HG02885 (cell line): ENCODE data around the gene ARHGAP19.

ENCODE experiments used
- ATAC-seq: cut with Tn5 transposase; IDR thresholded peaks from one replicate; pipeline ENCODE4 v1.9.1; 2021; ENCODE audit warnings: mild to moderate bottlenecking; ENCODE audit not compliant: unreplicated experiment, poor library complexity

Gene ARHGAP19, protein sequence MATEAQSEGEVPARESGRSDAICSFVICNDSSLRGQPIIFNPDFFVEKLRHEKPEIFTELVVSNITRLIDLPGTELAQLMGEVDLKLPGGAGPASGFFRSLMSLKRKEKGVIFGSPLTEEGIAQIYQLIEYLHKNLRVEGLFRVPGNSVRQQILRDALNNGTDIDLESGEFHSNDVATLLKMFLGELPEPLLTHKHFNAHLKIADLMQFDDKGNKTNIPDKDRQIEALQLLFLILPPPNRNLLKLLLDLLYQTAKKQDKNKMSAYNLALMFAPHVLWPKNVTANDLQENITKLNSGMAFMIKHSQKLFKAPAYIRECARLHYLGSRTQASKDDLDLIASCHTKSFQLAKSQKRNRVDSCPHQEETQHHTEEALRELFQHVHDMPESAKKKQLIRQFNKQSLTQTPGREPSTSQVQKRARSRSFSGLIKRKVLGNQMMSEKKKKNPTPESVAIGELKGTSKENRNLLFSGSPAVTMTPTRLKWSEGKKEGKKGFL

DNA sequence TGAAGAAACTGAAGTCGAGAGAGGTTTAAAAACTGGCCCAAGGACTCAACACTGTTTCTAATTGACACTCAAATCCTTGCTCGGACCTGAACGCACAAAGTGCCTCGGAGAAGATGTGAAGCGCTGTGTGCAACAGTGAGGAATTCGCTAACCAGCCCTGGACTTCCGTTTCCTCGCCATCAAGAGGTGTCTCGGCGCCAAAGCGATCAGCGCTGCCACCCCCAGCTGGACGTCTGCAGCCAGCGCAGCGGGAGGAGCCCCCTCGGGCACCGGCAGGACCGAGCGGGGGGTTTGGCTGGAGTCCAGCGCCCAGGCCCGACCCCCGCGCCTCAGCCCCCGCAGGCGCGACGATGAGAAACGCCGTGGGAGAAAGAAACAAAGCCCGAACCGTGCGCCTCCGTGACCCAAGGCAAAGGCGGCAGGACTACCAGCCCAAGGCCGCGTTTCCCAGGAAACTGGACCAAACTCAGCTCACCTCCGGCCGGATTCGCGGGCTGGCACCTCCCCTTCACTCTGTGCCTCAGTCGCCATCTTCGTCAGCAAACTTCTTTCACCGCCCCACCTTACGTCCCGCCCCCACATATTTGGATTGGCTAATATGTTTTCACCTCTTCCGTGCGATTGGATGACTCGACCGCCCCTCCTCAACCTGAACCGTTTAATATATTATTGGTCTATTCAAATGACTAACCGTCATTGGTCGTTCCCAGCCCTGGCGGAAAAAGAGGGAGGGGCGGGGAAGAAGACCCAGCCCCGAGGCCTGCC, at the start of gene ARHGAP19:
Gene ARHGAP19, minus strand, starts transcription at position 541 of the 765 bp plus-strand sequence. Its CDS starts 10 bp downstream, at position 531.
- peak; percentile 96 for ATAC-seq

DNA sequence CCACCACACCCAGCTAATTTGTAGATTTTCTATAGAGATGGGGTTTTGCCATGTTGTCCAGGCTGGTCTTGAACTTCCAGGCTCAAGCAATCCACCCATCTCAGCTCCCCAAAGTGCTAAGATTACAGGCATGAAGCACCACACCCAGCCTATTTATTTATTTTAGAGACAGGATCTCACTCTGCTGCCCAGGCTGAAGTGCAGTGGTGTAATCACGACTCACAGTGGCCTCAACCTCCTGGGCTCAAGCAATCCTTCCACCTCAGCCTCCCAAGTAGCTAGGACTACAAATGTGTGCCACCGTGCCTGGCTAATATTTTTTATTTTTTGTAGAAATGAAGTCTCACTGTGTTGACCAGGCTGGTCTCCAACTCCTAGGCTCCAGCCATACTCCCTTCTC, 49.0 kb upstream of the ARHGAP19 start:
- ATAC-seq = no peak

DNA sequence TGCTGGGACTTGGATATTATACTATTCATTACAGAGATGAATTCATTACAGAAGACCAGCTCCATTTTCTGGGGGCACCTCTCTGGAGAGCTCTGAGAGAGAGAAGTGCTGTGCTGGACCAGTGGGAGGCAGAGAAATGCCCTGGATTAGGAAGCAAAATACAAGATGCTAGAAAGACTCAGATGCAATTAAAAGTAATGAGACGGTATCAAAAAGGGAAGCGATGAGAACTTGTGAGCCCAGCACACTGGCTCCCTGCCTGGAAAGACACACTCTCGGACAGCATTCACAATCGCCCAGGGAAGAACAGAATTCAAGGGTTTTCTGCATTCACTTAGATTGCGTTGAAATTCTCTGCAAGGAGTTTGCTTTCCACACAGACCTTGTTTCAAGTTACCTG, 45.6 kb upstream of the ARHGAP19 start:
- no peak for ATAC-seq

DNA sequence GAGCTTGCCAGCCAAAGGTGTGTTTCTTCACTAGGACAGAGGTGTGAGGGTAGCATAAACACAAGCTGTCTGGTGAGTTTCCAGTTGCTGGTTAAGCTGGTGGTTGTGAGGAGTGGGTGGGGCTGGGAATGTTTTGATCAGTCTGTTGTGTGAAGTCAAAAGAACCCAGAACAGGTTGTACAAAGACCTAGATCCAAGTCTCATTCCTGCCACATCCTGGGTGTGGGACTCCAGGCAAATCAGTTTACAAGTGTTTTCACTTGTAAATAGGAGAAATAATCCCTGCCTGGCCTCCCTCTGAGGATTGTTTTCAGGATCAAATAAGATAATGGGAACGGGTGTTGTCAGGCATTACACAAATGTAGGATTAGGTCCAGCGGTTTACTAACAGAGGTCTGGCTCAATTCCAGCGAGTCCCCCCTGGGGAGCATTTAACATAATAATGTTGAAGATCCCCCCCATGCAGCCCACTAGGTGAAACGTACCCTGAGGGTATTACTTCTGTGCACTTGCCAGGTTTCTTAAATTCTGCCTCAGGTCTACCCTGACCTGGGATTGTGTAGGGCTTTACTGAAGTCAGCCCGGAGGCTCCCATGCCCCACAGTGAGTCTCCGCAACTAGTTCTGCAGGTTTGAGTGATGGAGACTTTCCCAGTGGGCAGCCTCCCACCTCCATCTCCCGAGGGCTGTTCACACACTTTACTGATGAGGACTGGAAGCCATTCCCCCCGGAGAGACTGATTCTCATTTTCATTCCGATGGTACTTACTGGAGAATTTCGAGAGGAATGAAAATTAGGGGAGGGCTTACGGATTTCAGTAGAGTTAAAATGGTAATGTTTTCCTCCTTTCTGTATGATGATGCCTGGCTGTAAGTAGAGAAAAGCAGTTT, 44.8 kb upstream of the ARHGAP19 start:
- no peak for ATAC-seq

DNA sequence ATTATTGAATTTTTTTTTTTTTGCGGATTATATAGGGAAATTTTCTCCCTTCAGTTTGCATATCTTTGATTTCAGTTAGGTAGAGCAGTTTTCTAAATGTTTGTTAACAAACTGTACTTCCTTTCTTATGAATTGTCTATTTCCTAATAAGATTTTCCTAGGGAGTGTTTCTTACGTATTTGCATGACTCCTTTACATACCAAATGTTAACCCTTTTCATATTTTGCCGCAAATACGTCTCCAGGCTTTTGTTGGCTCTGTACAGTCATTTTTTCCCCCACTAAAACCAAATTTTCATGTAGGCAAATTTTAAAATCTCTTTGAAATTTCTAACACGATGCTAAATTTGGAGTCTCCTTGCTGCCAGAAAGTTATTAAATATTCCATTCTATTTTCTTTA, 44.0 kb upstream of the ARHGAP19 start:
- no peak for ATAC-seq

DNA sequence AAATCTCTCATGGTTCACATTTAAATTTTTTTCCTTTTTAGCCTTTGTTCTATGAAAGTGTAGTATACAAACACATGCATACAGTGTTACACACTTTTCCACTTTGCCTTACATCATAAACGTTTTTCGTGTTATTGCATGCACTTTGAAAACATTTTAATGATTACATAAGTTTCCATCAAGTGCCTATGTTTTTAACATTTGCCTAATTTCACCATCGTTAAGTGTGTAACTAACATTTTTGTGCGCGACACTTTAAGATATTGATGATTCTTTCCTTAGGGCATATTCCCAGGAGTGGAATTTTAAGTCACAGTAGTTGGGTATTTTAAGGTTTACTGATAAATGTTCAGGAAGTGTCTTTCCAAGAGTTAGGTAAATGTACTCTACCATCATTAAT, 43.6 kb upstream of the ARHGAP19 start:
- no peak for ATAC-seq

DNA sequence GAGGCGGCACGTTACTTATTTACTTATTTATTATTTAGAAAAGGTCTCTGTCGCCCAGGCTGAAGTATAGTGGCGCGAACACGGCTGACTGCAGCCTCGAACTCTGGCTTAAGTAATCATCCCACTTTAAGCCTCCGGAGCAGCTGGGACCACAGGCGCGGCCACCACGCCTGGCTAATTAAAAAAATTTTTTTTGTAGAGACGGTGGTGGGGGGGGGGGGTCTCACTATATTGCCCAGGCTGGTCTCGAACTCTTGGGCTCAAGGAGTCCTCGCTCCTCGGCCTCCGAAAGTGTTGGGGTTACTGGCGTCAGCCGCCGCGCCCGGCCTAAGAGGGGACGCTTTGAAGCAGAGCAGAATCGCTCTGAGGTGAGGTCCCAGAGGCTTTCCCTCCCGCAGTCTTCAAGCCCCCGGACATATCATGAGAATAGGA, 42.8 kb upstream of the ARHGAP19 start:
- ATAC-seq = no peak

DNA sequence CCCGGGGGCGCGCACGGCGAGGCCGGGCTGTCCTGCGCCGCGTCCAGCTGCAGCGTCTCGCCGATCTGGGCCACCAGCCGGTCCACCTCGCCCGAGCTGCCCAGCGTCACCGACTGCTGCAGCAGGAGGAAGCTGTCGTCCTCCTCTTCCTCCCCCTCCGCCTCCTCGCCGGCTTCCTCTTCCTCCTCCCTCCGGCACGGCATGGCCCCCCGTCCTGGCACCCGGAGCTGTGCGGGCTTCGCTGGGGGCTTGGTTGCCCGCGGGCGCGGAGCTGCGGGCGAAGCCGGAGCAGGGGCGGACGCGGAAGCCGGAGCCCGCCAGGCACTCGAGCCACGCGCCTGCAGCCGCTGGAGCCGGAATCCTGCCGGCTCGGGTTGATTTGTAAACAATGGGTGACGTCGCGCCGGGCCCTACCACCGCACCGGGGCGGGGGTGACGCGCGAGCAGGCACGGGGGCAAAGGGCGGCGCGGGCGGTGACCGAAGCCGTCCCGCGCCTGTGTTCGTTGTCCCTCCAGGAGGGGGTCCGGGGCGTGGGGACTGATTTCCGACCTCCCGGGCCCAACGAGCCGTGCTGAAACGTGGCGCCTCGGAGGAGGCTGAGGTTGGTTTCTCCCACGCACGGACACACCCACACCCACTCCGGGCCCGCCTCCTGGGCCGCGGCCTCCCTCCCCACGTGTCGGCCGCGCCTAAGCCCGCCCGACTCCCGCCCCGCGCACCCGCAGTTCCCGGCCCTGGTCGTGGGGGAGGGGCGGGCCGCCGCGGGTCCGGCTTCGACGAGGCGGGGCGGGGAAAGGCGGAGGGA, 42.1 kb upstream of the ARHGAP19 start, which contains the start of gene FRAT2:
Gene FRAT2, minus strand, starts transcription at position 360 of the 806 bp plus-strand sequence. Its CDS starts 157 bp downstream, at position 203.
- ATAC-seq = peak; percentile 79

DNA sequence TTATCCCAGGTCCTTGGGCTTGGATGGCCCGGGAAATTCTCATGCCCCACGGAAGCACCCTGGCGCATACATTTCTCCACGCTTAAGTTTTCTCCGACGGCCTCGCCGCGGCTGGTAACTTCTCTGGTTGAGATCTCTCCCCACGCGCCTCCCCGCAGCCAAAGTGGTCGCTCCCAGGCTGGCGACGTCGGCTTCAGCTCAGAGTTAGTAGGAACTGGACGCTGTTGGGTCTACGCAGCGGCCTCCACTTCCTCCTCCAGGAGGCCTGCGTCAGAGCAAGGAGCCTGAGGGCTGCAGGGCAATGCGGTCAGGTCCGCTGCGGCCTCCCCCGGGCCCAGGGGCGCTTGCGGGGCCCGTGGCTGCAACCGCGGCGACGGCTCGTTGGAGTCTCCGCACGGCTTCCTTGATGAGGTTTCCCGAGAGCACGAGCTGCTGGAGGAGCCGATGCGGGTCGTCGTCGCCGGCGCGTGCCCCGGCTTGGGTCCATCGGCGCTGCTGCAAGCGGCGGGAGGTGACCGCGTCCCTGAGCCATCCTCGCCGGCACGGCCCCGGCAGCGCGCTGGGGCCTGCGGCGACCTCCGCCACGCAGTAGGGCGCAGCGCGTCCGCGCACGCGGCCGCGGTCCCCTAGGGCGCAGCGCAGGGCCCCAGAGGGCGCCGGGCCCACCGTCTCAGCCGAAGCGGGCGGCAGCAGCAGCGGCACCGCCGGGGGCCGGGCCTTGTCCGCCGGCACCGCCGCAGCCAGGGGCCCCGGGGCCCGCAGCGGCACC, 41.3 kb upstream of the ARHGAP19 start:
- peak; percentile 25 for ATAC-seq

DNA sequence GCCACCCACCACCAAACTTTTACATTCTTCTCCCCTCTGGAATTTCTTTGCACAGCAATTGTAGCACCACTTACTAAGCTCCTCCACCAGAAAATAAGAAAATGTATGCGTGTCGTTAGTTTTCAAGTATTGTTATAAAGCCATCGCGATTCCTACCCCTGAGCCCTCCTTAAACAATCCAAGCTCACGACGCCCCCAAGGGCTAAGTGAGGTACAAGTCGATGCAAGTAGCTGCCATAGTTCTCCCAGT, 40.8 kb upstream of the ARHGAP19 start:
- no peak for ATAC-seq

DNA sequence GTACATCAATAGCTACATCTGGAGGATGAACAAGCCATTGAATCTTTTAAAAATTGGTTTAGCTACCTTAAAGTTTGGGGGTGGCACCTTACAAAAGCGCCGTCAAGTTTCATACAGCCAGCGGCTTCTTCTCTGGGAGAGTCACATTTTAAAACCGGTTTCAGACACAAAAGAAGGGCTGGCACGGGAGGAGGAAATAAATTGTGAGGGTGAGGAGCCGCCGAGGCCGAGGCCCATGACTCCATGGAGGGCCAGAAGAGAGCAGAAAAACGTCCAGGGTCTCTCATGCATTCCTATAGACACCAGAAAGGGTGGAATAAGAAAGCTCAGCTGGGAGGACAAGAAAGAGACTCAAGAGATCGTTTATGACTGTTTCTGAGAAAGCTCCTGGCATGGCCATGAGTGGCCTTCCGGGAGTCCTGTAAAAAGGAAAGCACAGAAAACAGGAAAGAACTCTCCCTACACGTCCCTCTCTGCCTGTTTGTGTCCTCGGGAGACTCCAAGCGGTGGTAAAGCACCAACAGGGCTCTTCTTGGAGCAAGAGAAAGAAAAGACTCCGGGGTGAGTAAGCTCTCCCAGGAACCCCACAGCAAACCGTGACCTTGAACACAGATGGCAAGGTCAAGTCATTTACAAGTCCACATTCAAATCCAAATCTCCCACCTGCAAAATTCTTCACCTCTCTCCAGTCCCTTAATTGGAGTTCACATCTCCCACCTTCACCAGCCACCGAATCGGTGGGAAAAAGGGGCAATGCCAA, 40.3 kb upstream of the ARHGAP19 start:
- ATAC-seq = no peak

DNA sequence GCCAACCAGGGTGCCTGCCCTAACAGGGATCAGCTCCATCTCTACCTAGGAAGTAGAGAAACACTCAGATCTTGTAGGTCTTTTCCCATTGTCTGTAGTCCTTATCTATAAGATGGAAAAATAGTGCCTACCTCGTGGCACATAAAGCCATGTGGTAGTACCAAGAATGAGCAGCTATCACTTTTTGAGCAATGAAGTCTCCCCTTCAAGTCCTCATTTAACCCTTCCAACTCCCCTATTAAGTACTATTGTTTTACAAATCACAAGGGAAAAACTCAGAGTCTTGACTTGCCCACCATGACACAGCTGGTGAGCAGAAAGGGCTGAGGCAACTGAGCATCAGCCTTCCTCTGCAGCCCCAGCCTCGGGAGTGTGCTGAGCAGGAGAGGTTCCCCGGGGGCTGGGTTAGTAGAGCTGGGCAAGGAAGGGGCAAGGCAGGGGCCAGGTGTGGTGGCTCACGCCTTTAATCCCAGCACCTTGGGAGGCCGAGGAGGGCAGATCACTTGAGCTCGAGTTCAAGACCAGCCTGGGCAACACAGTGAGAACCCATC, 38.8 kb upstream of the ARHGAP19 start:
- no peak for ATAC-seq

DNA sequence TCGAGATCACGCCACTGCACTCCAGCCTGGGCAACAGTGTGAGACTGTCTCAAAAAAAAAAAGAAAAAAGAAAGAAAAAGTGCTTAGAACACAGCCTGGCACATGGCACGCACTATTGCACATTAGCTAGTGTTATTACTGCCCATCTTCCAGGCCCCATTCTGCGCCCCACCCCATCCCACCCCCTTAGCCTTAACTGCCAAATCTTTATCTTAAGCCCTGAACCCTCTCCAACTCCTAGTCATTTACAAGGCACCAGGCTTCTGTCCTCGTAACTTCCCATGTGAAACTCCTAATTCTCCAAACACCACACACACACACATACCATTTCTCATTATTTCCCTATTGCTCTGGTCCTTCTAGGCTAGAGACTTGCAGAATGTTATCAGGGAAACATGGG, 37.3 kb upstream of the ARHGAP19 start:
- no peak for ATAC-seq

DNA sequence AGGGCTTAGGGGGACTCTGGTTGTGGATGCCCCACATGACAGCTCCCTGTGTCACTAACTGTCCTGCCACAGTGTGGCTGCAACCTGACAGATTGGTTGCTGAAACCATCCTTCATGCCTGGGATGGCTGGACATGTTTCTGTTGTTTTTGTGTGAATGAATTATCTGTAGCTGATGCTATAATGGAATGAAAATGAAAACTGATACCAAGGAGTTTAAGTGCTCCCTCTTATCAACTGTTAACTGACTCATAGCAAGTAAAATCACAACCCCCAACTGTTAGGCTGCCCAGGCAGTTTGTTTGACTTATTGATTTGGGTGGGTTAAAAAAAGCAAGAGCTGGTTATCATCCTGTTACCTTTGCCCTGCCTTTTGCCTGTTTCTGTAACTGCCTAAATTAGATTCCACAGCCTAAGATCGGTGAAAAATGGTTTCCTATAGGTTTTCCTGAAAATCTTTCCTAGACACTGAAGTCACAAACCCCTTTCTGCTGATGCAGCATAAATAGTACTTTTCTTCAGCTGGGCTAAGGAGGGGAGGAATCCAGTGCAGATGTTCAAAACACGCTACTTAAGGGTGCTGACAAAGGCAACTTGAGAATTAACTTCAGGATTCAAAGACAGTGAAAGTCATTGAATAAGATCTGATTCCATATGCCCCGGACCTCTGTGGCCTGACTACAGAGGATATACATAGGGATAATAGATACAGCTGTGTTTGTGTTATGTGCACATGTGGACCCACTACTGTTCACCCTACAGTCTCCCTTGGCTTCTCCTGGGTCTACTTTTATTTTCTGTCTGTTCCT, 36.4 kb upstream of the ARHGAP19 start:
- no peak for ATAC-seq

DNA sequence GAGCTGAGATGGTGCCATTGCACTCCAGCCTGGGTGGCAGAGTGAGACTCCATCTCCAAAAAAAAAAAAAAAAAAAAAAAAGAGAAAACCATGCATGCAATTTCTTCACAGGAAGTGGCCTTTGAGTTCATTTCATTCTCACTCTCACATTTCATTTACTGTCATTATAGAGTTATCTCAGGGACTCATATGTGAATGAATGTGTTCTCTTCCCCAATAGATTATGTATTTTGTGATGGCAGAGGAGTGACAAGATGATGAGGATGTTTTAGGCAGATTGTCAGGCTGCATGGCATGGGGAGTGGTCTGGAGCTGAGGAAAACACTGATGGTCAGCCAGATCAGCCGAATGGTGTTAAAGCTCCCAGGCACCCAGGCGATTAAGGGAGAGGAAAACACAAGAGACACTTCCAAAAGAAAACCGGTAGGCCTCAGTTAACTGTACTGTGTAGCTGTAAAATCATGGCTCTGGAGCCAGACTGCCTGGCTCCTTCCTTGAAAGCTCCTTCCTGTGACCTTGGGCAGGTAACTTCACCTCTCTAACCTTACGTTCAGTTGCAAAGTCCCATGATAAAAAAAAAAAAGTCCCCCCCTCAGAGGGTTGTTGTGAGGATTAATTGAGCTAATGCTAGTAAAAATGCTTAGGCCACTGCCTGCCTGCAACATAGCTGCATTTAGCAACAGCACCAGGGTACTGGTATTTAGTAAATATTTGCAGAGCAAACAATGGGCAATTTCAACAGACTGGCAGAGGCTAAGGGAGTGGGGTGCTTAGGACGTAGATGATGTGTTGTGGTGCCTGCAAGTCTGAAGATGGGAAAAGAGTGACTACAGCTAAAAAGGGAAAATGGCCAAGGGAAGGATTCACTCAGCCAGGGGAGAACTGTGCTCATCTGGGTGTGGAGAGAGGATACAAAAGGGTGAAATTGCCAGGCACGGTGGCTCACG, 35.2 kb upstream of the ARHGAP19 start:
- no peak for ATAC-seq

DNA sequence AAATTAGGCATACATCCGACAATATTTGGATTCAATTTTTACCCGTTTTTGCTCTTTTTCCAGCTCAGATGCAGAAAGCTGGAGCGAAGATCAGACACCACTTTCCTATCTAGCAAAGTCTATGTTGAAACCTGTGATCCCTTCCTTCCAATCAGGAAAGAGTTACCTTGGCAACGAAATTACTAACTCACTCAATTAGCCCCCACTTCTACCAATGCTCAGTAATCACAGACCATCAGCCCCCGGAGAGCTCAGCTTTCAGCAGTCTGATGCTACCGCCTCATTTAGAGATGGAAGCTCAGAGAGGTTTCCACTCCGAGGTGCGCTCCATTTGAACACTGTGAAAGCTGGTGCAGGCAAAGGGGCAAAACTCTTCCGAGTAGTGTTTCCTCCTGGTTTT, 33.3 kb upstream of the ARHGAP19 start:
- ATAC-seq = no peak
